HG03175 (cell line): ENCODE data around the gene VPS33B.

Source experiments
- ATAC-seq: cut with Tn5 transposase; IDR thresholded peaks from one replicate; pipeline ENCODE4 v1.9.1; 2021; ENCODE audit warnings: mild to moderate bottlenecking, moderate library complexity; ENCODE audit not compliant: unreplicated experiment

Gene VPS33B

GRCh38 chr15:90986790-90987507 lies 35.4 kb downstream of the VPS33B start:
- peak; percentile 64 for ATAC-seq

- ATAC-seq: peak; percentile 41
Measured at GRCh38 chr15:90982135-90982534, 40.3 kb downstream of the VPS33B start.

GRCh38 chr15:90981681-90982080 lies 40.7 kb downstream of the VPS33B start:
- peak; percentile 85 for ATAC-seq

DNA sequence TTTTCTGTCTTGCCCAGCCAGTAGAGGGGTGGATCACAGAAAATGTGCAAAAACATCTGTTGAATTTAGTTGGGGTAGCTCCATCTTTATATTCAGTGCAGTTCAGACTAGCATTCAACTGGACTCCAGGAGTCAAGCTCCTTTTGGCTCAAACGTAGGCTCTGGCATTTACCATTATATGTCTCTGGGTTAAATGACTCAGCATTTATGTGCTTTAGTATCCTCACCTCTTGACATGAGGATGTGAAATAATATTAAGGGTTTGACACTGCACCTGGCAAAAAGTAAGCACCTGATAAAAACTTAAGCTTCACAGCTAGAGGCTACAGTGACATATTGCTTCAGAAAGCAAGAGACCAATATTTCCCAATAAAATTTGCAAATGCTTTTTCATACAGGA lies 42.8 kb downstream of the VPS33B start:
- no peak for ATAC-seq

- ATAC-seq: no peak
Measured at GRCh38 chr15:90974216-90974615, 48.2 kb downstream of the VPS33B start.

GRCh38 chr15:90972133-90972532 lies 50.3 kb downstream of the VPS33B start:
- ATAC-seq: no peak

- no peak for ATAC-seq
Measured at GRCh38 chr15:90970274-90970673, 52.1 kb downstream of the VPS33B start.

DNA sequence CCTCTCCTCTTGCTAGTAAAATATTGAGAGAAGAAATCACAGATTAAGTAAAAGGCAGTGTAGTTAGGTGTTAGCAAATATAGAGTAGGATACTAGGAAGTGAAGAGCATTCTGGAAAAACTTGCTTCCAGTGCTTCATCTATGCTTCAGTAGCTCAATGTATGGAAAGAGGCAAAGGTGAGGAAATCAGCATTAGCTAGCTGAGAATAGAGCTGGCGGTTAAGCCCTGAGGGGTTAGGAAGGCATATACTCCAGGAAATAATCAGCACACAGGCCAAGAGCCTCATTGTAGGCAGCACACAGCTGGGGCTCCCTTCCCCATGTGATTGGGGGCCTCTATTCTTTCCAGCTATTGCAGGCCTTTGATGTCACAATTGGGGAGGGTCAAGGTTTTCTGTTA lies 54.0 kb downstream of the VPS33B start:
- no peak for ATAC-seq

GRCh38 chr15:90967206-90967605 lies 55.2 kb downstream of the VPS33B start:
- no peak for ATAC-seq

GRCh38 chr15:90966262-90966661 lies 56.1 kb downstream of the VPS33B start:
- no peak for ATAC-seq

- no peak for ATAC-seq
Measured at GRCh38 chr15:90962021-90962420, 60.4 kb downstream of the VPS33B start.

DNA sequence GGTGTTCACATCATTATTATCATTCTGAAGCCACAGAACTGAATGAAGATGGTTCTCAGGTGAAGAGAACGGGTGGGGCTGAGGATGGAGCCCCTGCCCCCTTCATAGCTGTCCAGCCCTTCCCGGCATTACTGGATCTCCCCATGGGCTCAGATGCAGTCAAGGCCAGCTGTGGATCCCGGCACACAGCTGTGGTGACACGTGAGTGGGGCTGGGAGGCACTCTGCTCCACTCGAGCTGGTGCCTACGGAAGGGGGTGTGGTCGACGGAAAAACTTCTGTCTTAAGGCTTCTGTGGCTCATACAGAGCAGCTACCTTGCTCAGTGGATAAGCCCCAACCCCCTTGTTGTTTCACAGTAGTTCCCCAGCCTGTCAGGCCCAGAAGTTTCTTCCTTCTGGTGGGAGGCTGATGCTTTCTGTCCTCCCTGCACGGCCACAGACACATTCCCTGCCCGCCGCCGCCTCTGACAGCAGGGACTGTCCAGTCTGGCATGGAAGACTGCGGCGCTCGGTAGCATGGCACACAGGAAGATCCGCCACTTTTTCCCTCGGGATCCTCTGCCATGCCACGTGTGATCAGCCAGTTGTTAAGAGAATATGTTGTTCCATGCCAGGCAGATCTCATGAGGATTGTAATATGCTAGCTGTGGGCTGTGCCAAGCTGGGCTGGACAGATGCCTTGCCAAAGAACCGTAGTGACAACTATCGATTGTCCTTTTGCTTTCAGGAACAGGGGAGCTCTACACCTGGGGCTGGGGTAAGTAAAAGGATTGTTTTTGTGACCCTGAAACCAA lies 61.9 kb downstream of the VPS33B start:
- ATAC-seq: no peak

DNA sequence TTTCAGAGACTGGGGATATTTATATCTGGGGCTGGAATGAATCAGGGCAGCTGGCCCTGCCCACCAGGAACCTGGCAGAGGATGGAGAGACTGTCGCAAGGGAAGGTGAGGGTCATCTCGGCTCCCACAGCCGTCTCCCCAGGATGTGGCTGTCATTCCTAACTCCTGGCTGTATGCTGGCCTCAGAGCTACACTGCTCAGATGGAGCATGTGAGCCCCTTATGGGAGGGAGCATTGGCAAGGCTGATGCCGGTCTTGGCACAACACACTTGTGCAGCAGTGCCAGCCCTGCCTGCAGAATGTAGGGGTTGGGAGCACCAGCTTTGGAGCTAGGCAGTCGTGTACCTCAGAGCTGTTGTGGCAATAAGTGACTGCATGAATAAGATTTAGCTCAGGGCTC lies 62.5 kb downstream of the VPS33B start:
- no peak for ATAC-seq

DNA sequence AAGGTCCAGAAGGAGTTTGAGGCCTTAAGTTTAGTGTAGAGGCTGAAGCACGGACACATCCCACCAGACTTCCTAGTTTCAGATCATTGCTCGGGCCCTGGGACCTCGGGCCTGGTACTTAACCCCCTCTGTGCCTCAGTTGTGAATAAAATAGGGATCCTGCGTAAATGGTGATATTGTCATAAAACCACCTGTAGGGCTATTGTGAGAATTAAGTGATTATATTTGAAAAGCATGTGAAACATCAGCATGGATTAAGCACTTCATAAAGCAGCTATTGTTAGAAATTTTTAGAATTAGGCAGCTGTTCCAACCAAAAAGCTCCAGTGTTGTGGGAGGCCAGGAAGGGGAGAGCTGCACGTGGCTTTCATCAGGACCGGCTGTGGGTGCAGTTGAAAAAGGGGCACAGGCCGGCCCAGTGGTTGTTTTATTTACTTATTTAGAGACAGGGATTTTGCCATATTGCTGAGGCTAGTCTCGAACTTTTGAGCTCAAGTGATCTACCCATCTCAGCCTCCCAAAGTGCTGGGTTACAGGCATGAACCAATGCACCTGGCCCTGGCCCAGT lies 63.3 kb downstream of the VPS33B start:
- no peak for ATAC-seq

GRCh38 chr15:90957791-90958190 lies 64.6 kb downstream of the VPS33B start:
- ATAC-seq: no peak

- ATAC-seq: no peak
Measured at GRCh38 chr15:90957031-90957790, 65.2 kb downstream of the VPS33B start.

- ATAC-seq: no peak
Measured at GRCh38 chr15:90956274-90957030, 65.9 kb downstream of the VPS33B start.

DNA sequence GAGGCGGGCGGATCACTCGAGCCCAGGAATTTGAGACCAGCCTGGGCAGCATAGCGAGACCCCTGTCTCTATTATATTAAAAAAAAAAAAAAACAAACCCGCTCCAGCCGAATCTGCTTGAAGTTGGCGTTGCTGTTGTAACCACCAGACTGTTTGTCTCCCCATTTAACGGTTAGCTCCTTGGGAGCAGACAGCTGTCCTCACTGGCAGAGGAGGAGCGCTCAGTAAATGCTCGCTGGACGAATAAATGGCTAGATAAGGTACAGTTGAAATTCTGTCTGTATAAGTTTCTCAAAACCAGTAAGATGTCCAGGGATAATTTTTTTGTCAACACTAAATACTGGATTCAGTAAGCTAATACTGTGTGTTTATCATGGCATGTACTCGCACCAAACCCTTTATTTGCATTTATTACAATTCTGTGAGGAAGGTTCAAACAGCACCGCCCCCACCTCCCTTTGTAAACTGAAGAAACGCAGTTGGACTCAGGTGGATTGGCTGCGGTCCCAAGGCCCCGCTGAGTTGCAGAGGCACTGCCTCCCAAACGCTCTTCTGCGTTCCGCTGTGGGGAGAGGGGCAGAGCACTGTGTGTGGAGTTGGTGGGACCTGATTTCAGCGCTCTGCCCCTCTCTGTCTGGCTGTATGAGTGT lies 66.6 kb downstream of the VPS33B start:
- no peak for ATAC-seq

DNA sequence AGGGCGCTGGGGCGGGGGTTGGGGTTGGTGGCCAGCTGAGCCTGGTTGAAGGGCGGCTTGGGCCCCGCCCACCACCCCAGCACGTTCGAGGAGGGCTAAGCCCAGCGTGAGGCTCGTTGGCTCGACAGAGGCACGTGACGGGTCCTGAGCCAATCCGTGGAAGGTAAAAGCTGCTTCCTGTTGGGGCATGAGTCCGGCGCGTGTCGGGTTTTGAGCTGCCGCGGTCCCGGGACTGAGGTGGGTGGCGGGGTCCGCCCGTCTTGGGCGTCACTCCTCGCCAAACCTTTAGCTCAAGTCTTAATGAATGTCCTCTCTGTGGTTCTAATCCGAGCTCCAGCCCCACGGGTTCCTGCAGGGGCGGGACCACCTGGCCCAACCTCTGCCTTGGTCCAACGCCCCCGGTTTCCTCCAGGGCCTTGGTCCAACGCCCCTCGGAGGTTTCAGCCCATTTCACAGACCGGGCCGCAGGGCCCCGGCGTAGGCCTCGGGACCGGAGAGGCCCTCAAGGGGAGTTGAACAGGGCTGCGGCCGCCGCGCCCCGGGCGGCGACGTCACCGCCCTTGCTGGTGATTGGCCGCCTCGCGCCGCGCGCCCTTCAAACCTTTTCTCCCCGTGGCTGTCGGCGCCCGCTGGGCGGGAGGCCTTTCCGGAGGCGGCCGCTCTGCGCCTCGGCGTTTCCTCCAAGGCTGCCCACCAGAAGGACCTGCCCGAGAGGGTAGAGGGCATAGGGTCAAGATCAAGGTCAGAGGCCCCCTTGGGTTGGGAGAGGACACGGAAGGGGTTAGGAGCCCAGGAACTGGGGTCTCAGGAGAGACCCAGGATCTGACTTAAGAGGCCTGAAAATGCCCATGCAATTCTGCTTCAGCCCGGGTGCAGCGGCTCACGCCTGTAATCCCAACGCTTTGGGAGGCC lies 67.4 kb downstream of the VPS33B start, which contains the start of gene RCCD1:
Gene RCCD1, plus strand, starts transcription at position 173 of the 912 bp plus-strand sequence. CDS start 1,851 bp downstream, outside the sequence.
- peak; percentile 95 for ATAC-seq
